H1 (cell line): ENCODE data around the gene SLC26A1.

Experiments used
- CTCF ChIP-seq, 3 experiments: IDR thresholded peaks; 1 replicate in 2 of 3; 2 replicates in 1 of 3; pipeline versions ENCODE4 v1.5.1 to v1.6.1; 2011; ENCODE audit warnings: low read length in 3 of 3, mild to moderate bottlenecking in 3 of 3, inconsistent platforms in 2 of 3, low read depth in 1 of 3, moderate library complexity in 1 of 3; ENCODE audit not compliant: insufficient read depth in 1 of 3; ENCODE audit errors: control extremely low read depth in 1 of 3
- EP300 ChIP-seq, 2 experiments: IDR thresholded peaks; 1 replicate in 1 of 2; 2 replicates in 1 of 2; pipeline ENCODE4 v1.6.1; 2011 to 2012; ENCODE audit warnings: low read depth in 2 of 2, low read length in 2 of 2, mild to moderate bottlenecking in 2 of 2, borderline replicate concordance in 1 of 2, inconsistent platforms in 1 of 2, moderate library complexity in 1 of 2
- KDM5A ChIP-seq: fragments of 200-600 bp; IDR thresholded peaks from 2 replicates; pipeline ENCODE4 v1.7.1; 2012; ENCODE audit warnings: mild to moderate bottlenecking, low read length, inconsistent platforms, mixed read lengths
- PHF8 ChIP-seq: fragments of 200-600 bp; sonication (generic); conservative IDR thresholded peaks from 2 replicates; pipeline ENCODE4 v1.7.1; 2012; ENCODE audit warnings: low read depth, mild to moderate bottlenecking, inconsistent platforms, low read length, moderate library complexity
- POLR2A ChIP-seq, 2 experiments: IDR thresholded peaks; 1 replicate in 1 of 2; 2 replicates in 1 of 2; pipeline ENCODE4 v1.6.1; 2011; ENCODE audit warnings: low read depth in 2 of 2, low read length in 2 of 2, mild to moderate bottlenecking in 2 of 2; ENCODE audit errors: control extremely low read depth in 1 of 2
- POLR2AphosphoS5 ChIP-seq: IDR thresholded peaks from 2 replicates; pipeline ENCODE4 v1.6.1; 2011; ENCODE audit warnings: low read depth, low read length
- SIRT6 ChIP-seq: IDR thresholded peaks from one replicate; pipeline ENCODE4 v1.7.1; 2012; ENCODE audit warnings: low read length, inconsistent platforms
- ZNF274 ChIP-seq: IDR thresholded peaks from 2 replicates; pipeline ENCODE4 v1.7.0; 2012; ENCODE audit warnings: low read length, borderline replicate concordance; ENCODE audit errors: extremely low read depth

GRCh38 chr4:967113-968104, 25.8 kb downstream of the SLC26A1 start:
- TF ChIP-seq CTCF (IDR thresholded peaks at IDR 0.05; ENCODE audit: control extremely low read depth in 1 of 3, insufficient read depth in 1 of 3, low read depth in 1 of 3, low read length in 3 of 3) = no peak
- TF ChIP-seq EP300 (IDR thresholded peaks at IDR 0.05; ENCODE audit: borderline replicate concordance in 1 of 2, low read depth in 2 of 2, low read length in 2 of 2) = no peak
- TF ChIP-seq POLR2AphosphoS5 = no peak
- TF ChIP-seq POLR2A (IDR thresholded peaks at IDR 0.05; ENCODE audit: control extremely low read depth in 1 of 2, low read depth in 2 of 2, low read length in 2 of 2) = no peak
- no peak for TF ChIP-seq KDM5A
- TF ChIP-seq SIRT6 = no peak
- TF ChIP-seq ZNF274 = no peak
- TF ChIP-seq PHF8 = no peak
